ENCODE results near the gene ZNF146. TPM values are rescaled to one million over a fixed set of nuclear protein-coding genes. Genes with fewer than 3 reads are reported as not detected.
"Not testable (repeated sequence)": the region's sequence is repeated elsewhere in the genome, so short reads cannot be mapped to it uniquely, and the experiment has no call there.

Gene ZNF146
- polyA plus RNA-seq, 4 donors = 121 to 157 (median 154) TPM

- DNase-seq (ENCODE audit: low read depth in 4 of 4, low spot score in 3 of 4) = no peak
Observed at GRCh38 chr19:36225219-36225892, 10.4 kb downstream of the ZNF146 start.

GRCh38 chr19:36233626-36234025 lies 18.7 kb downstream of the ZNF146 start:
- not testable (repeated sequence) for DNase-seq (ENCODE audit: low read depth in 4 of 4, low spot score in 3 of 4)

DNA sequence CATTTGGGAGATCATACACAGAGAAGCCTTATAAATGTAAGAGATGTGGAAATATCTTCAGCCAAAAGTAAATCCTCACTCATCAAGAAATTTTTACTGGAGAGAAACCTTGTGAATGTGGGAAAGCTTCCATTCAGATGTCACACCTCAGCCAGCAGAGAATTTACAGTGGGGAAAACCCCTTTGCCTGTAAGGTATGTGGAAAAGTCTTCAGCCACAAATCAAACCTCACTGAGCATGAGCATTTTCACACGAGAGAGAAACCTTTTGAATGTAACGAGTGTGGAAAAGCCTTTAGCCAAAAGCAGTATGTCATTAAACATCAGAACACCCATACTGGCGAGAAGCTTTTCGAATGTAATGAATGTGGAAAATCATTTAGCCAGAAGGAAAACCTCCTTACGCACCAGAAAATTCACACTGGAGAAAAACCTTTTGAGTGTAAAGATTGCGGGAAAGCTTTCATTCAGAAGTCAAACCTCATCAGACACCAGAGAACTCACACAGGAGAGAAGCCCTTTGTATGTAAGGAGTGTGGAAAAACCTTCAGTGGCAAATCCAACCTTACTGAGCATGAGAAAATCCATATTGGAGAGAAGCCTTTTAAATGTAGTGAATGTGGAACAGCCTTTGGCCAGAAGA lies 21.5 kb downstream of the ZNF146 start:
- DNase-seq (ENCODE audit: low read depth in 4 of 4, low spot score in 3 of 4) = no peak

- DNase-seq (ENCODE audit: low read depth in 4 of 4, low spot score in 3 of 4) = no peak
Observed at GRCh38 chr19:36236946-36237310, 22.0 kb downstream of the ZNF146 start.

- DNase-seq (ENCODE audit: low read depth in 4 of 4, low spot score in 3 of 4) = no peak
Observed at GRCh38 chr19:36244066-36244465, 29.2 kb downstream of the ZNF146 start.

- peak in 2 of 4 donors; percentile 61 to 63 for DNase-seq (ENCODE audit: low read depth in 4 of 4, low spot score in 3 of 4)
Observed at GRCh38 chr19:36245210-36246005, 30.5 kb downstream of the ZNF146 start.

DNA sequence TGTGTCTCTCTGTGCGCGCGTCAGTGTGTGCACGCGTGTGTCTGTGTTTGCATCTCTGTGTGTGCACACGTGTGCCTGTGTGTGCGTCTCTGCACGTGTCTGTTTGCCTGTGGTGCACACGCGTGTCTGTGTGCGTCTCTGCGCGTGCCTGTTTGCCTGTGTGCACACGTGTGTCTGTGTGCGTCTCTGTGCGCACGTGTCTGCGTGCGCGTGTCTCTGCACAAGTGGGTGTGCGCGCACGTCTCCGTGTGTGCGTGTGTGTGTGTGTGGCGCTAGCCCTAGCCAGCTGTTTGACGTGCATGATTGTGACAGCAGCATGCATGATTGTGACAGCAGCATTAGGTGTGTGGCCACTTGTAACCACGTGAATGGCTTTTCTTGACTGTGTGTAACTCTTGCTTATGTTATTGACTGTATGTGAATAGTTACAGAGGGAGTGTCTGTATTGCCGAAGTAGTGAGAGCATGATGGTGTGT lies 31.1 kb downstream of the ZNF146 start:
- DNase-seq (ENCODE audit: low read depth in 4 of 4, low spot score in 3 of 4) = no peak

- DNase-seq (ENCODE audit: low read depth in 4 of 4, low spot score in 3 of 4) = no peak
Observed at GRCh38 chr19:36252047-36252446, 37.1 kb downstream of the ZNF146 start.

- DNase-seq (ENCODE audit: low read depth in 4 of 4, low spot score in 3 of 4) = no peak
Observed at GRCh38 chr19:36254848-36255247, 39.9 kb downstream of the ZNF146 start.

- no peak for DNase-seq (ENCODE audit: low read depth in 4 of 4, low spot score in 3 of 4)
Observed at GRCh38 chr19:36255316-36255715, 40.4 kb downstream of the ZNF146 start.

DNA sequence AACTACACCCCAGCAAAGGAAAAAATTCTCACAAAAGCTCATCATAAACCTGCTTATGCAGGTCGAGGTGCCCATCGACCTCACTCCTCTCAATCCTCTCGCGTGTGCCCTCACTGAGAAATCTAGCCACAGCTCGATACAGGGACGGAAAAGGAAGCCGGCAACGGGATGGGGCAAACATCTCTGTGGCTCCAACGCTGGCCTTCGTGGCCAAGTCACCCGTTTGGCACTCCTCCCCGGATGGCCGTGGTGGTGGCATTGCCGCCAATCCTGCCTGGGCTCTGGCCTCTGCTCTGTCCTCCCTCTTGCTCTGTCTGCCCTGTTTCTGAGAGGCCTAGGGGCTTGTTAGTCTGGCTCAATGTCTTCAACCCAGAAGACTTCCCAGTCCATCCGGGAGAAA lies 41.2 kb downstream of the ZNF146 start:
- no peak for DNase-seq (ENCODE audit: low read depth in 4 of 4, low spot score in 3 of 4)

DNA sequence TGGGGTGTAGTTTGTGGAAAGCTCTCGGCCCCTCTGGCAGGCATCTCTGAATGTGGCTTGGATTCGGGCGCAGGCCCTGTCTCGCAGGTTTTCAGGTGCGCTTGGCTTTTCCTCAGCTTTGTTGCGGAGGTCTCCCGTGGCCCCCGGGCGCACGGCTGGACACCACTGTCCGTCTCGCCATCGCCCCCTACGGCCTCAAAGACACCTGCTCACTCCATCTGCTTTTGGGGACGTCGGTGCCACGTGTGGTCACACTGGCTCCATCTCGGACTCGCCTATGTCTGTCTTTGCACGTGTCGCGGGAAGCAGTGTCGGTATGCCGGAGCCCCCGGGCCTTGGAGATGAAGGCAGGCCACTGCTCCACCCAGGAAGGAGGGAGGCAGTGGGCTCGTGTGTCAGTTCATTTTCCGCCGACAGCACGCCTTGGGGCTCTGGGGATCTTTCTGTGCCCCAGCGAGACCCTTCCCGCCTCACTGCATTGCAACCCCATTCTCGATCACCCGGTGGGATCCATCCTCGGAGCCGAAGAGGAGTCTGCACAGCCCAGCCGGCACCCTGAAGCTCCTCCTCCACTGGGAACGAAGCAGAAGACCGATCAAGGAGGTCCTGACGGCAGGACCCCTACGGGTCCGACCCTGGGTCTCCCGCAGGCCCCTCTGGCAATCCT lies 42.1 kb downstream of the ZNF146 start:
- DNase-seq (ENCODE audit: low read depth in 4 of 4, low spot score in 3 of 4) = no peak

- DNase-seq (ENCODE audit: low read depth in 4 of 4, low spot score in 3 of 4) = no peak
Observed at GRCh38 chr19:36257520-36257876, 42.6 kb downstream of the ZNF146 start.

DNA sequence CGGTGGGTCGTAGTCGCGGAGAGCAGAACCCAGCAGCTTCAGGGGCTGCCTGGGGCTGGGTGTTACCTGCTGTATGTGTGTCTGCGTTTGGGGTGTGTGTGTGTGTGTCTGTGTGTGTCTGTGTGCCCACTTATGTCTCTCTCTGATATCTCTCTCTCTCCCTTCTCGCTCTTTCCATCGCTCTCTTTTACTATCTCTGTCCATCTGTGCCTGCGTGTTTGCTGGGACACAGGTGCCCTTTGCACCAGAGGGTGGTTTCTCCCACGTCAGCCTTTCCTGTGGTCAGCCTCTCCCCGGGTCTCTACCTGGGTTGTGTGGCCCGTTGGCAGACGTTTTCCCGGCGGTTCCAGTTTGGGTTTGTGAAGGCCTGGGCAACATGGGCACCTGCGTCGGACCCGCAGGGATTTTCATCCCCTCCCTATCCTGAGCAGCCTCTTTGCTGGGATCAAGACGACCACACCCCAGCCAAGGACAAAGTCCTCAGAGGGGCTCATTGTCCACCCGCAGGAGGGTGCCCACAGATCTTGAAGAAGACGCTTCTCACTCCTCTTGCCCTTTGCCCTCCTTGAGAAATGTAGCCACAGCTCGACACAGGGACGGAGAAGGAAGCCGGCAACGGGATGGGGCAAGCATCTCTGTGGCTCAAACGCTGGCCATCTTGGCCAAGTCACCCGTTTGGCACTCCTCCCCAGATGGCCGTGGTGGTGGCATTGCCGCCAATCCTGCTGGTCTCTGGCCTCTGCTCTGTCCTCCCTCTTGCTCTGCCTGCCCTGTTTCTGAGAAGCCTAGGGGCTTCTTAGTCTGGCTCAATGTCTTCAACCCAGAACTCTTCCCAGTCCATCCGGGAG lies 43.3 kb downstream of the ZNF146 start:
- DNase-seq (ENCODE audit: low read depth in 4 of 4, low spot score in 3 of 4) = no peak

DNA sequence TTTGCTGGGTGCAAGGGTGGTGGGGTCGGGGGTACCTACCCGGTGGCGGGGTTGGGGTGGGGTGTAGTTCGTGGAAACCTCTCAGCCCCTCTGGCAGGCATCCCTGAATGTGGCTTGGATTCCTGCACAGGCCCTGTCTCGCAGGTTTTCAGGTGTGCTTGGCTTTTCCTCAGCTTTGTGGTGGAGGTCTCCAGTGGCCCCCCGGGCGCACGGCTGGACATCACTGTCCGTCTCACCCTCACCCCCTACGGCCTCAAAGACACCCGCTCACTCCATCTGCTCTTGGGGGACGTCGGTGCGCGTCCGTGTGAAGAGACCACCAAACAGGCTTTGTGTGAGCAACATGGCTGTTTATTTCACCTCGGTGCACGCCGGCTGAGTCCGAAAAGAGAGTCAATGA lies 44.3 kb downstream of the ZNF146 start:
- DNase-seq (ENCODE audit: low read depth in 4 of 4, low spot score in 3 of 4) = no peak

- DNase-seq (ENCODE audit: low read depth in 4 of 4, low spot score in 3 of 4) = no peak
Observed at GRCh38 chr19:36265064-36265463, 50.2 kb downstream of the ZNF146 start.

GRCh38 chr19:36265856-36266374 lies 51.0 kb downstream of the ZNF146 start:
- no peak for DNase-seq (ENCODE audit: low read depth in 4 of 4, low spot score in 3 of 4)

GRCh38 chr19:36266375-36266961 lies 51.6 kb downstream of the ZNF146 start:
- no peak for DNase-seq (ENCODE audit: low read depth in 4 of 4, low spot score in 3 of 4)

DNA sequence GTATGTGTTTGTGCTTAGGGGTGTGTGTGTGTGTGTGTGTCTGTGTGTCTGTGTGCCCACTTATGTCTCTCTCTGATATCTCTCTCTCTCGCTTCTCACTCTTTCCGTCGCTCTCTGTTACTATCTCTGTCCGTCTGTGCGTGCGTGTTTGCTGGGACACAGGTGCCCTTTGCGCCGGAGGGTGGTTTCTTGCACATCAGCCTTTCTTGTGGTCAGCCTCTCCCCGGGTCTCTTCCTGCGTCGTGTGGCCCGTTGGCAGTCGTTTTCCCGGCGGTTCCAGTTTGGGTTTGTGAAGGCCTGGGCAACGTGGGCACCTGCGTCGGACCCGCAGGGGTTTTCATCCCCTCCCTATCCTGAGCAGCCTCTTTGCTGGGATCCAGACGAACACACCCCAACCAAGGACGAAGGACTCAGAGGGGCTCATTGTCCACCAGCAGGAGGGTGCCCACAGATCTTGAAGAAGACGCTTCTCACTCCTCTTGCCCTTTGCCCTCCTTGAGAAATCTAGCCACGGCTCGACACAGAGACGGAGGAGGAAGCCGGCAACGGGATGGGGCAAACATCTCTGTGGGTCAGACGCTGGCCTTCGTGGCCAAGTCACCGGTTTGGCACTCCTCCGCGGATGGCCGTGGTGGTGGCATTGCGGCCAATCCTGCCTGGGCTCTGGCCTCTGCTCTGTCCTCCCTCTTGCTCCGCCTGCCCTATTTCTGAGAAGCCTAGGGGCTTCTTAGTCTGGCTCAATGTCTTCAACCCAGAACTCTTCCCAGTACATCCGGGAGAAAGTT lies 52.3 kb downstream of the ZNF146 start:
- DNase-seq (ENCODE audit: low read depth in 4 of 4, low spot score in 3 of 4) = no peak

Data from right renal pelvis (tissue), 4 donors.